Calu3 (cell line): ENCODE data around the gene MGAT3. TPM values are rescaled to one million over a fixed set of nuclear protein-coding genes. Genes with fewer than 3 reads are reported as not detected.
A peak's percentile ranks its signal among the peaks of the same experiment; 100 is the strongest.

Source experiments
- BruUV-seq: library from RNA; stranded (reverse); fragments of 400-500 nt; replicated peaks from 2 replicates; lab custom pipeline; 2021; lab: Mats Ljungman, UMichigan
- CTCF ChIA-PET: fragments of 300-600 bp; sonication (Branson Sonifier 250); formaldehyde crosslinking; loops from one replicate; lab custom pipeline; 2022; ENCODE audit warnings: antibody characterized with exemption; lab: Charles Lee
- DNase-seq: peaks from one replicate; pipeline ENCODE4 v3.0.0; 2022
- H3K27ac Mint-ChIP-seq: one replicate; pipeline ENCODE4 v1.8.0; 2022; ENCODE audit warnings: mixed read lengths; ENCODE audit not compliant: unreplicated experiment
- H3K27me3 Mint-ChIP-seq: one replicate; pipeline ENCODE4 v1.8.0; 2022; ENCODE audit warnings: mixed read lengths; ENCODE audit not compliant: unreplicated experiment
- H3K36me3 Mint-ChIP-seq: one replicate; pipeline ENCODE4 v1.8.0; 2022; ENCODE audit warnings: mild to moderate bottlenecking, moderate library complexity, mixed read lengths; ENCODE audit not compliant: insufficient read depth, unreplicated experiment
- H3K4me1 Mint-ChIP-seq: one replicate; pipeline ENCODE4 v1.8.0; 2022; ENCODE audit warnings: mild to moderate bottlenecking, low read depth, mixed read lengths; ENCODE audit not compliant: unreplicated experiment
- H3K4me3 Mint-ChIP-seq: one replicate; pipeline ENCODE4 v1.8.0; 2022; ENCODE audit warnings: mild to moderate bottlenecking, low read depth, moderate library complexity, mixed read lengths; ENCODE audit not compliant: unreplicated experiment
- H3K9me3 Mint-ChIP-seq: one replicate; pipeline ENCODE4 v1.8.0; 2022; ENCODE audit warnings: low read depth, mixed read lengths; ENCODE audit not compliant: unreplicated experiment
- CTCF ChIP-seq: fragments of 200-600 bp; IDR thresholded peaks from one replicate; pipeline ENCODE4 v1.8.0; 2022; ENCODE audit warnings: antibody characterized with exemption; ENCODE audit not compliant: unreplicated experiment
- intact Hi-C: fragments of 100-400 bp; cut with micrococcal nuclease; formaldehyde crosslinking; loops from one replicate; pipeline ENCODE4 v1.10.0; 2022; ENCODE audit not compliant: unreplicated experiment
- total RNA-seq: library from RNA; stranded (reverse); gene quantifications from 2 replicates; pipeline ENCODE4 v1.2.3, GENCODE V29; 2022

The MGAT3 gene
- total RNA-seq, 1 experiment from 2014 or later: 33.0 TPM

DNA sequence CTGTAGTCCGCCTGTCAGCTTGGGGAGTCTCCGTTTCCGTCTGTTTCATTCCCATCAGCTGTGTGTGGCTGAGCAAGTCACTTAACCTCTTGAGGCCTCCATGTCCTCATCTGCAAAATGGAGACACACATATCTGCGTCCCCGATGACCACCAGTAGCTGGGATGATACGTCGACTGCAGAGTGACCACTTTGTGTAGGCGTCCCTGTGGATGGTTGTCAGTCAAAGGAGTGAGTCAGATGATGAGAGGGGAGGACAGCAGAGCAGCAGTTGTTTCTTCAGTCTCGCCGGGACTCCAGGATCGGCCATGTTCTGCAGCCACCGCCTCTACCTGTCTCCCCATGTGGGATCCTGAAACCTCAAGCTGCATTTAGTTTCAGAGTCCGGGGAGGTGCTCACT lies 19.9 kb downstream of the MGAT3 start:
- Mint-ChIP-seq H3K4me1 (peaks cover 35% of the 10 kb centered on the region), H3K9me3 (no peaks in the 10 kb centered on the region), H3K27ac (no peak overlapping the region), H3K4me3 (no peak overlapping the region), H3K36me3 (peaks cover 22% of the 10 kb centered on the region), H3K27me3 (no peaks in the 10 kb centered on the region)
- intact Hi-C loops: no loop called here
- DNase-seq: no peak
- CTCF ChIA-PET: no interaction called here
- BruUV-seq: no TSS peak
- TF ChIP-seq CTCF: no peak

DNA sequence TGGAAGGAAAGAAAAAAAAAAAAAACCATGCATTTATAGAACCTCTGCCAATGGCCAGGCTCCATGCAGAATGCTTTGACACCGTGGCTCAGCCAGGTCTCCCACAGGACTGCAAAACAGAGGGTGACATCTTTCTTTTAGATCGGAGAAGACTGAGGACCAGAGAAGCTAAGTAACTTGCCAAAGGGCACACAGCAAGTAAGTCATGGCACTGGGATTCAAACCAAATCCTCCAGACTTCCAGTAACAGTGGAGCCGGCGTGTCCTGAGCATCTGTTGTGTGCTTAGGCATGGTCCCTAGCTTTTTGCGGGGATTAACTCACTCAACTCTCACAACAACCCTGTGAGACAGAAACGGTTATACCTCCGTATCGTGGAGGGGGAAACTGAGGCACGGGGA lies 20.7 kb downstream of the MGAT3 start:
- Mint-ChIP-seq H3K4me1 (peaks cover 27% of the 10 kb centered on the region), H3K4me3 (no peak overlapping the region), H3K27me3 (no peaks in the 10 kb centered on the region), H3K9me3 (no peaks in the 10 kb centered on the region), H3K27ac (no peak overlapping the region), H3K36me3 (peaks cover 15% of the 10 kb centered on the region)
- no TSS peak for BruUV-seq
- intact Hi-C loops: no loop called here
- CTCF ChIA-PET: no interaction called here
- no peak for DNase-seq
- no peak for TF ChIP-seq CTCF

DNA sequence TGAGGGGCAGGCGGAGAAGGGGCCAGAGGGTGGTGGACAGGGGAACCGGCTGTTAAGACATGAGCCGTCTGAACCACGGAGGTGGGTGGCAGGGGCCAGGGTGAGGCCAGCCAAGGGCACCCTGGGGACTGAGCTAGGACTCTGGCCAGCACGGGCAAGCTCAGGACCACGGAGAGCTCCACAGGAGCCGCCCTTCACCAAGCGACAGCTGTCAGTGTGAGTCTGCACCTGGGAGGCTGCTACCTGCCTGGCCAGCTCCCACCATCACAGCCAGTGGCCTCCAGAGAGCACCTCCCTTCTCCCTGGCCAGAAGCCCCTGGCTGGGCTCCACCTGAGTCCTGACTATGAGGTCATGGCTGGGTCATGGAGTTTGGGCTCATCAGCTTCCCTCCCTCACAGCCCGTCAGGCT lies 21.6 kb downstream of the MGAT3 start:
- no TSS peak for BruUV-seq
- Mint-ChIP-seq H3K4me3 (no peak overlapping the region), H3K4me1 (peaks cover 18% of the 10 kb centered on the region), H3K36me3 (peaks cover 10% of the 10 kb centered on the region), H3K27ac (no peak overlapping the region), H3K9me3 (no peaks in the 10 kb centered on the region), H3K27me3 (no peaks in the 10 kb centered on the region)
- peak; percentile 52 for DNase-seq
- CTCF ChIA-PET: no interaction called here
- TF ChIP-seq CTCF: no peak
- intact Hi-C loops: no loop called here

DNA sequence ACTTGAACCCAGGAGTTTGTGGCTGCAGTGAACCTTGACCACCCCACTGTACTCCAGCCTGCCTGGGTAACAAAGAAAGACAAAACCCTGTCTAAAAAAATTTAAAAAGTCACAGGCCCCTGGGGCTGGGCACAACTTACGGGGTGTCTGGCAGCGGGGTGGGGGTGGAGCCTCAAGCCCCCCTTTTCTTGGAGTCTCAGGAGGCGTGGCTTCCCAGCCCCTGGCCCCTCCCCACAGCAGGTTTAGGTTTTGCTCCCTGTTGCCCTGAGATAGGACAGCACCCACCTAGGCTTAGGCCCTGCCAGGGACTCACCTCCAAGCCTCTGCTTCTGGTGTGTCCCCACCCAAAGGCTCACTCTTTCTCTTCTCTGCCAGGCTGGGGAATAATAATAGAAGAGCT lies 22.4 kb downstream of the MGAT3 start:
- Mint-ChIP-seq H3K9me3 (no peaks in the 10 kb centered on the region), H3K4me3 (no peak overlapping the region), H3K27me3 (no peaks in the 10 kb centered on the region), H3K4me1 (peaks cover 9% of the 10 kb centered on the region), H3K27ac (no peak overlapping the region), H3K36me3 (peaks cover 5% of the 10 kb centered on the region)
- CTCF ChIA-PET: no interaction called here
- intact Hi-C loops: no loop called here
- no peak for TF ChIP-seq CTCF
- DNase-seq: no peak
- BruUV-seq: no TSS peak
